ENCODE results near the gene SLC7A6OS. TPM values are rescaled to one million over a fixed set of nuclear protein-coding genes. Genes with fewer than 3 reads are reported as not detected.

SLC7A6OS gene
- total RNA-seq, 1 donor from 2014 or later, result 14.2 TPM

DNA sequence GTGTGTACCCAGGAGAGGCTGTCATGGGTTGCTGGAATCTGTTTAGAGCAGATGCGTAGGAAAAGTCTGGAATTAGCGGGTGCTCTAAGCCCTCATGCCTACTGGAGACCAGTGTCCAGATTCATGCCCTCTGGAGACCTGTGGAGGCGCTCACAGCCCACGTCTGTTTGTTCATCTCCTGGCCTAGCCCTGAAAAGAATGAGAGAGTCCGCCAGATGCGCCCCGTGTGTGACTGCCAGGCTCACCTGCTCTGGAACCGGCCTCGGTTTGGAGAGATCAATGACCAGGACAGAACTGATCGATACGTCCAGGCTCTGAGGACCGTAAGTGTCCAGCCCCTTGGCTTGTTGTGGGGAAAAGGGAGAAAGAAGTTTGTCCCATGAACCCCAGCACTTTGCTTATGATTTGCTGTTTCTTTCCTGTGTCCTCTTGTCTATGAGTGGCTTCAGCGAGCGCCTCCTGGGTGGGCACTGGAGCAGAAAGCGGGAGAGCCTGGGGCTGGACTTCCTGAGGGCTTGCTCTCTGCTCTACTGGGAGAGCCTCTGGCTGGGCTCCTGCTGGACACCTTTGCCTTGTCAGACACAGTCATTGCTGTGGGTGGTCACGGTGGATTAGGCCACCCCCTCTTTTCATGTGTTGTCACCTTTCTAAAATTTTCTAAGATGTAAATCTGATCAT, 35.4 kb upstream of the SLC7A6OS start:
- intact Hi-C loops (cut with micrococcal nuclease), result no loop called here
- ATAC-seq, result no peak
- DNase-seq, result no peak

DNA sequence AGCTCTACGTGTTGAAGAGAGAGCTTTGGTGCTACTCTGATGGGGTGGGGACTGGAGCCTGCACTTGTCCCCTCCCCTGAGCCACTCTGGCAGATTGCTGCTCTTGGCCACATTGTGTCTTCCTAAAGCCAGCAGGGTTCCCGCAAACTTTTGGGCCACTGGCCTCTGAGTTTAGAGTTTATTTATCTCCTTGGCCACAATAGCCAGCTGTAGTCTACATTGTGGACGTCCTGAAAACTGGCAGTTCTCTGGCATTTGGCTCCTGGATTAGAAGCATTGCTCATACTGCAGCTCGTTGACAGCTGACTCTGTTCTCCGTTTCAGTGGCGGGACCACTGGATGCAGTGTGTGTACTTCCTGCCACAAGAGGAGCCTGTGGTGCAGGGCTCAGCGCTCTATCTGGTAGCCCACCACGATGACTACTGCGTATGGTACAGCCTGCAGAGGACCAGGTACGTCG, 34.6 kb upstream of the SLC7A6OS start:
- no peak for DNase-seq
- ATAC-seq, result peak; percentile 76
- intact Hi-C loops (cut with micrococcal nuclease), result no loop called here

DNA sequence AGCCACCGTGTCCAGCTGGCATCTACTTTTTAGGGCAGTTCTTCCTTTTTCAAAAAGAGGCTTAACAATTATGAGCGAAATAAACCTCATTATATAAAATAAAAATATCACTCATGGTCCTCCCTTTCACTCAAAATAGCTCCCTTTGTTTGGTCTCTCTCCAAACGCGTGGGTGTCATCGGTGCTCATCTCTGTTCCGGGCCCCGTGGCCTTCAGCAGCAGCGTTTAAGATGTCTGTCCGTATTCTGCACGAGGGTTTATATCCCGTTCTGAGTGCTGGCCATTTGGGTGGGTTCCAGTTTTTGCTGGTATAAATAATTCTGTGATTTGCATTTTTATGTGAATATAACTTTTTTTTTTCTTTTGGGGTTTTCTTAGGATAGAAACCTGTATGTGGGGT, 33.5 kb upstream of the SLC7A6OS start:
- ATAC-seq (no peak), DNase-seq (no peak)
- intact Hi-C loops (cut with micrococcal nuclease), result no loop called here

DNA sequence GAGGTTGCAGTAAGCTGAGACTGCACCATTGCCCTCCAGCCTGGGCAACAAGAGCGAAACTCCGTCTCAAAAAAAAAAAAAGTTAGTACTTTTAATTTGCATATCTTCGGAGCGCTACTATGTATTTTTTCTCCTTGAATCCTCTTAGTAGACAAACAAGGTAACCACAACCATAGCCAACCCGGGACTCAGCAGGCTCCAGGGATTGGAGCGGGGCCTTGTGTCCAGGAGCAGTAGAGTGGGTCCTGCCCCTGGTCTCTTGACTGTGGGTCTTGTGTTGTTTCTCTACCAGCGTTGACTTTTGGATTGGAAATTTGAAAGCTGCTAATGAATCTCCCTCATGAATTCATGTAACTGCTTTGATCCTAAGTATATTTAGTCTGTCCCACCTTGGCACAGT, 32.4 kb upstream of the SLC7A6OS start:
- intact Hi-C loops (cut with micrococcal nuclease), result no loop called here
- no peak for DNase-seq
- ATAC-seq, result no peak

DNA sequence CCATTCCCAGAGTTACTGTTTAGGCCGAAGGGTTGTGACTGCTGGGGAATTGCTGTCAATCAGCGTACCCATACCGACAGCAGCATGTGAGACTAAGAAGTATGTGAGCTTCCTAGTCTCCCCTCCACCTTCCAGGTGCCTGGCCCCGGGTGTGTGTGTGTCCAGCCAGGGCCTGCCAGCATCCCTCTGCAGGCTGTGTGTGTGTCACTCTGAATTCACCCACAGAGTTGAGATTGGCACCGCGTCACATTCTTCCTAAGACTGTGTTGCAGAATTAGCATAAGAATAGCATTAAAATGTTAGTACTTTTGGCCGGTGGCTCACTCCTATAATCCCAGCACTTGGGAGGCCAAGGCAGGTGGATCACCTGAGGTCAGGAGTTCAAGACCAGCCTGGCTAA, 31.9 kb upstream of the SLC7A6OS start:
- no peak for DNase-seq
- ATAC-seq, result no peak
- intact Hi-C loops (cut with micrococcal nuclease), result no loop called here

DNA sequence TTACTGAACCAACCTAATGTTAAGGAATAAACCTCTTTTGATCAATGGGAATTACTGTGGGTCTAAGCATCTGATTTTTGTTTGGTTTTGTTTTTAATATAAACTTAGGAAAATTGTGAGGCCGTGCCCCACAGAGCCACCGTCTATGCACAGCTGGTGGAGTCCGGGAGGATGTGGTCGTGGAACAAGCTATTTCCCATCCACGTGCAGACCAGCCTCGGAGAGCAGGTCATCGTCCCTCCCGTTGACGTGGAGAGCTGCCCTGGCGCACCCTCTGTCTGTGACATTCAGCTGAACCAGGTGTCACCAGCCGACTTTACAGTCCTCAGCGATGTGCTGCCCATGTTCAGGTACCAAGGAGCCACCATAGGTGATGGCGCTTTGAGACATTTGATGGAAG, 28.5 kb upstream of the SLC7A6OS start:
- DNase-seq, result no peak
- ATAC-seq, result no peak
- intact Hi-C loops (cut with micrococcal nuclease), result no loop called here

DNA sequence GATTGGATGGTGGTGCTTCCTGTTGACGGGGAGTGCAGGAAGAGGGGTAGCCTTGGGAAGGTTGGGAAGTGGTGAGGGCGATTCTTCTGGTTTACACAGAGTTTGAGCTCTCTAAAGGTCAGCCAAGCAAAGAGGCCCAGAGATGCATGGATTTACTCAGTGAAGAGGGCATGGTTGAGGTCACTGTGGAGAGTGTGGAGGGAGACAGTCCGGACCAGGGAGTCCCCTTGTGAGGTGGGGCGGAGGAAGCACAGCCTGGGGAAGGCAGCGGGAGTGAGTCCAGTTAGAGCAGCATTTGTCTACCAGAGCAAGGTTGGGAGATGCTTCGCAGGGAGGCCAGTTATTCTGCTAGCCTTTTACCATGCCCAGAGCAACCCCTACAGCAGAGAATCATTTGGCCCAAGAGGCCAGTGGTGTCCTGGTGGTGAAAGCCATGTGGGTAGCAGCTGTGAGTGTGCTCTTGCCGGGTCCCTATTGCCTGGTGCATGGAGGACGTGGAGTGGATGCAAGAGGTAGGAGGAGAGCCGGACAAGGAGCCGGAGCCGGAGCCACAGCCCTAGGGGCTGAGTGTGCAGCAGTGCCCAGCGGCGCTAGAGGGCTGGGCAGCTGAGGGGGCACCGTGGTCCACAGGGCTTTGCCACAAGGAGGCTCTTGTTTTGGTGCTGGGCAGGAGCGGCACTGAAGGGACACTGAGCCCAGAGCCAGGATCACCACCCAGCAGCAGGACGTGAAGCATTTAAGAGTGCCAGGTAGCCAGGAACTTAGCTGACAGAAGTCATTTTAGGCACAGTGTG, 27.8 kb upstream of the SLC7A6OS start:
- no peak for DNase-seq
- intact Hi-C loops (cut with micrococcal nuclease), result no loop called here
- no peak for ATAC-seq

DNA sequence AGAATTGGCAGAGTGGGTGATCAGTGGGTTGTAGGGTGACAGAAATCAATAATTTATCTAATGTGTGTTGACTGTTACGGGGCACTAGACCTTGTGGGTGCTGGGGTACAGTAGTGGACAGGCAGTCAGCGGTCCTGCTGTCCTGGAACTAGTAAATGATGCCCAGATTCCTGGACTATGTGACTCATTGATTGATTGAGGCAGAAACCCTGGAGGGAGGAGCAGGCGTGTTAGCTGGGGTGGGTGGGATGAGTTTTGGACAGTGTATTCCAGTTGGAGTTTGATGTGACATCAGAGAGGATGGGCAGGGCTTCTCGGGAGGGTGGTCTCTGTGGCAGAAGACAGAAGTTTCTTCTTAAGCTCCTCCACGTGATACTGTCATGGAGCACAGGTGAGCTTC, 24.4 kb upstream of the SLC7A6OS start:
- DNase-seq, result no peak
- no peak for ATAC-seq
- intact Hi-C loops (cut with micrococcal nuclease), result no loop called here

DNA sequence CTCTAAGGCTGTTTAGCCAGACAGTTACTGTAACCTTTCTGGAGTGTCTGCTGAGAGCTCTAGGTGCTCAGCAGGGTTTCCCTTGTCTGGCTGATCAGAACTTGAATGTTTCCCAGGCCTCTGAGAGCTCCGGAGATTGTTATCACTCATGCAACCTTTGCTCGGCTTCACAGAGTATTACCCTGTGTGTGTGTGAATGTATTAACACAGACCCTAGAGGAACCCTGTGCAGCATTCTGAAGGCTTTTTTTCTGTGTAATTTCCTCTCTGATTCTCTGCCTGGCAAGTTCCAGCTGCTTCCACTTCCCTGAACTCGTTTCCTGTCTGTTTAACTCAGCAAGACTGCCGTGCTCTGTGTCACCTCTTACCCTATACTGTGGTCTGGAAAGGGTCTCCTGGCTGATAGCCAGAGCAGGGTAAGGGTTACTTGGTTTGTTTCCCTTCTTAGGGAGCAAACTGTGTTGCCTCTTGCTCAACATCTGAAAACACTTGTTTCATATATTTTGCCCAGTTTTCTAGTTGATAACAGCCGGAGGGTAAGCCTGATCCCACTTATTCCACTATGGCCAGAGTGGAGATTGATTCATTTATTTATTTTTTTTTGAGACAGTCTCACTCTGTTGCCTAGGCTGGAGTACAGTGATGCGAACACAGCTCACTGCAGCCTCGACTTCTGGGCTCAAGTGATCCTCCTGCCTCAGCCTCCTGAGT, 21.8 kb upstream of the SLC7A6OS start:
- ATAC-seq (peak; percentile 45), DNase-seq (no peak)
- intact Hi-C loops (cut with micrococcal nuclease), result no loop called here

DNA sequence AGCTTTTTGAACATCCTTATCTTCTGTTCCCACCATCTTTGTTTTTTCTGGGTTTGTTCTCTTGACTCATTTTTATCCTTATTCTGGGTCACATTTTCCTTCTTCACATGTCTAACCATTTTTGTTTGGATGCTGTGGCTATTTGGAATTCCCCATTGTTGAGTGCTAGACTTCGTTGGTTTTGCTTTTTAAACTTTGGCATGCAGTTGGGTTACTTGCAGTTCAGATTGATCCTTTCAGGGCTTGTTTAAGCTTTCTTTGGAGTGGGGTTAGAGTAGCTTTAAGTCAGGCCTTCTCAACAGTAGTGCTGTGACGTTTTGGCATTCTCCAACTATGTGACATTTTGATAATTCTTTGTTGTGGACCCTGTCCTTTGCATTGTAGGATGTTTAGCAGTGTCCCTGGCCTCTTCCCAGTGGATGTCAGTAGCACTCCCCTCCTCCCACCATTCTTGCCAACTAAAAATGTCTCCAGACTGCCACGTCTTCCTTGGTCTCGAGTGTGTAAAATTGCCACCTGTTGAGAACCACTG, 21.2 kb upstream of the SLC7A6OS start:
- intact Hi-C loops (cut with micrococcal nuclease), result no loop called here
- ATAC-seq (no peak), DNase-seq (no peak)

DNA sequence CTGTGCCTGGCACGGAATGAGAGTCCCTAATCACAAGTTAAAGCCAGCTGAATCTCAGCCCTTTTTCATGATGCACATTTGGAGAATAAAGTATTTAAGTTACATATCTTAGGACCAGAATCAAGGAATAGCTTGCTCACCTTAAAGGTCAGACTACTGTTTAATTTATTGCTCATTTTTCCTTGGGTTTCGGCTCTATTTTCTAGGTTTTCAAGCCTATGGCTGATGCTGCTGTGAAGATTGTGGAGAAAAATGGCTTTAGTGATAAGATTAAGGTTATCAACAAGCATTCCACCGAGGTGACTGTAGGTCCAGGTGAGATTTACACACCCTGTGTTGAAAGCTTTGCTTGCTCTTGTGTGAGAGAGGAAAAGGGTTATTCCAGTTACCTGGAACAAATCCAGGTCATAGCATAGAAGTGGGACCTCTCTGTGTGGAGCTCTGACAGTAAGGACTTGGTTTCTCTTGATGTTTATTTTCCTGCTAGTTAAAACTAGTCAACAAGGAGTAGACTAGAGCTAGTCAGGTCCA, 18.2 kb upstream of the SLC7A6OS start:
- intact Hi-C loops (cut with micrococcal nuclease), result loop anchor here (5.0 kb wide), 1 partner anchor 87 kb away; no protein-coding TSS in a partner anchor
- ATAC-seq, result no peak
- no peak for DNase-seq

DNA sequence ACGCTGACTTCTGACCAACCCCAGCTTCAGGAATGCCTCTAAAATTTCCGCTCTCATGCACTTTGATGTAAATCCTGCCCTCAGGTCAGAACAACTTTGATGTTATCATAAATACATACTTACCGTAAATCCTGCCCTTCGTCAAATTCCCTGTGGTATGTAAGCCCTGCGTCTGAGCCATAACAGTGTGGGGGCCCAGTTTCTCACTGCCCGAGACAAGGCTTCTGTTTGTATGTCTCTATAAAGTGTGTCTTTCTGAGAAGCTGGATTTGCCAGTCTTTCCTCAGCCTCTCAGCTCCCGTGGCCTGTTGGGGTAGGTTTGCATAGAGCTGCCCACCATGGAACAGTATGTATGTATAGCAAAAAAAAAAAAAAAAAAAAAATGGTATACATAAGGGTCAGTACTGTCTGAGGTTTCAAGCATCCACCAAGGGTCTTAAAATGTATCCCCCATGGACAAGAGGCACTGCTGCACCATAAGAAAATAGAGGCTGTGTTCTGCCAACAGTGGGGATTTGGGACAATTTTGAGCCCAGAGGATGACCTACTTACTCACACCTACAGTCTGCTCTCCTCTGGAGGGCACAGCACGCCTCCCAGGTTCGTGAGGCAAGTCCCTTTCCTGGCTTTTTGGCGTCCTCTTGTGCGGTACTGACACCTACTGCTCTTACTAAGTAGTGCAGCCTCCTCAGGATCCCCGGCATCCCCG, 17.6 kb upstream of the SLC7A6OS start:
- intact Hi-C loops (cut with micrococcal nuclease), result loop anchor here (5.0 kb wide), 1 partner anchor 86 kb away; no protein-coding TSS in a partner anchor
- ATAC-seq (peak; percentile 91), DNase-seq (peak; percentile 78)

DNA sequence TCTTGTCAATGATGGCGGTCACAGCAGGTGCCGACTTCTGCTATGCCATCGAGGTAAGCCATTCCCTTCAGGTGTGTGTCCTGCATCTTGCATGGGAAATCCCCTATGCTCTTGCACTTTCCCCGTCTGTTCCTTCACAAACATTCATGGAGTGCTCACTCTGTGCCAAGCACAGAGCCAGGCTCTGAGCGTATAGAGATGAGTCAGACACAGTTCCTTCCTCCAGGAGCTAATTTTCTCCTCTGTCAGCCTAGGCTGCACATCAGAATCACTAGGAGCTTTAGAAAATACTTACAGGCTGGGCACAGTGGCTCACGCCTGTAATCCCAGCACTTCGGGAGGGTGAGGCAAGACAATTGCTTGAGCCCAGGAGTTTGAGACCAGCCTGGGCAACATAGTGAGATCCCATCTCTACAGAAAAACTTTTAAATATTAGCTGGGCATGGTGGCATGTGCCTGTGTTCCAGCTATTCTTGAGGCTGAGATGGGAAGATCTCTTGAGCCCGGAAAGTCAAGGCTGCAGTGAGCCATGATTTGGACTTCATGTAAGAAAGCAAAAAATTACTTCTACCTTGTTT, 14.1 kb upstream of the SLC7A6OS start:
- DNase-seq (no peak), ATAC-seq (no peak)
- intact Hi-C loops (cut with micrococcal nuclease), result loop anchor here (5.0 kb wide), 1 partner anchor 83 kb away; no protein-coding TSS in a partner anchor

DNA sequence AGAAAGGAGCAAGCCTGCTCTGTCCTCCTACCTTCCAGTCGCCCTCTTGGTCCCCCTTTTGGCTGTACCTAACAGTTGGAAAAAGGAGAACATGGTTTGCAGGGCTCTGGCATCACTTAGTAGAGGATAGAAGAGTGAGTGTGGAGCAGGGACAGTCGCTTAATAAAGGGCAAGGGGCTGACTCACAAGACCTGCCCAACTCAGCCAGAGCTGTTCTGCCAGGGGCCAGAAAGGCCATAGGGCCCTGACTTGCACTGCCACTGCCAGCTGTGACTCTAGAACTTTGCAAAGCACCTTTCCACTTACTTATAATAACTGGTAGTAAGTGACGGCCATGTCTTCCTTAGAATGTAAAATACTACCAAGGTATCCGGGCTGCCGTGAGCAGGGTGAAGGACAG, 13.6 kb upstream of the SLC7A6OS start:
- intact Hi-C loops (cut with micrococcal nuclease), result no loop called here
- ATAC-seq (no peak), DNase-seq (no peak)

DNA sequence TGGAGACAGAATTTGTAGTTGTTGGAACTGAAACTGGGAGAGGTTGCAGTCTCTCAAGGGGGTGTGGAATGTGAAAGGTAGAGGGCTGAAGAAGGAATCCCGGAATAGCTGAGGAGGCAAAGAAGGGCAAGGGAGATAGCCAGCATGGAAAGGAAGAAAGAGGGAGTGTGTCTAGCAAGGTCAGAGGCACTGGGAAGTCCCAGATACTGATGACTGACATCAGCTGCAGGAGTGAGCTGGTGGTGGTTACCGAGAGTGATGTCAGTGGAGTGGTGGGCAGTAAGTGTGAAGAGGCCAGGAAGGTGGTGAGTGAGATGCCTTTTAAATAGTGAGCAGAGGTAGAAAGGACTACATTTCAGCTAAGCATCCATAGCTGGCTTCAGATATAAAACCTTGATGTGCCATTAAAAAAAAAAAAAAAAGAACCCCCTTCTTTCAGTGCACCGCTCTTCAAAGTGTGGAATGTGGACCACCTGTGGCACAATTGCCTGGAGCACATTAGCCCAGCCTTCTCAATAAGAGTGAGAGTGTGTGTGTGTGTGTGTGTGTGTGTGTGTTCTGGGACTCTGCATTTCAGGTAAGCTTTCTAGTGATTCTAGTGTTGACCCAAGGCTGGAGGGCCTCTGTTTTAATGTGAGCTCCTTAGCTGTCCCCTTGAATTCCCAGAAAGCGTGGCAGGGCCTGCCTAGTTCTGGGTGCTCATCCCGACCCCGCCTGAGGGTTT, 8.6 kb upstream of the SLC7A6OS start:
- intact Hi-C loops (cut with micrococcal nuclease), result no loop called here
- DNase-seq (no peak), ATAC-seq (no peak)

DNA sequence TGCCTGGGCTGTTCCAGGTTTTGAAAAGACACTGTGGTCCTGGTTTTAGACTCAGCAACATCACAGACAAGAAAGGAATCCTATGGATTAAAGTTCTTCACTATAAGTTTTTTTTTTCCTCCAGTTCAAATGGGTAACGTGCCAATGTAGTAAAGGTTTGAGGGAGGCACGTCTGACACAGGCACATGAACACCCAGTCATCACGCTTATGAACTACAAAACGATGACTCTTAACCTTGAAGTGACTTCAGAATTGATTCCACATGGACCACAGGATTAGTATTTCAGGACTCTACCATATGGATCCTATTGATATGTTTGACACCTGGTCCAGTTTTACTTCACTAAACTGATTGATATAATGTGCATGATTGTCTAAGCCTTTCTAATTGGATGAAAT, 2.4 kb upstream of the SLC7A6OS start:
- ATAC-seq, result no peak
- intact Hi-C loops (cut with micrococcal nuclease), result loop anchor here (5.0 kb wide), 1 partner anchor 46 kb away; no protein-coding TSS in a partner anchor
- no peak for DNase-seq

DNA sequence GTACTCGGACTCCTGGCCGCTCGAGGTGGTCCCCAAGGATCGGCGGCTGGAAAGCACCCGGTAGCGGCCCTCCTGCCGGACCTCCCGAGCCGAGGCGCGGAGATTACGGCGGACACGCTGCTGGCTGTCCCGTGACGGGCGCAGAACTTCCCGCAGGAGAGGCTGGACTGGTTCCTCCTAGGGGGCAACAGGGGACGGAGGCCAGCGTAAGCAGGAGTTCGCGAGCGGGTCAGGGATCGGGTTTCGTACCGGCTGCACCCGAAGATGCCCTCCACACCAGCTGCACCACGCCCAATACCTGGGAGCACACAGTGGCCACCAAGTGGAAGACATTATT, 341 bp downstream of the SLC7A6OS start:
- ATAC-seq, result peak; percentile 31
- intact Hi-C loops (cut with micrococcal nuclease), result loop anchor here (5.0 kb wide), 1 partner anchor 43 kb away; no protein-coding TSS in a partner anchor

DNA sequence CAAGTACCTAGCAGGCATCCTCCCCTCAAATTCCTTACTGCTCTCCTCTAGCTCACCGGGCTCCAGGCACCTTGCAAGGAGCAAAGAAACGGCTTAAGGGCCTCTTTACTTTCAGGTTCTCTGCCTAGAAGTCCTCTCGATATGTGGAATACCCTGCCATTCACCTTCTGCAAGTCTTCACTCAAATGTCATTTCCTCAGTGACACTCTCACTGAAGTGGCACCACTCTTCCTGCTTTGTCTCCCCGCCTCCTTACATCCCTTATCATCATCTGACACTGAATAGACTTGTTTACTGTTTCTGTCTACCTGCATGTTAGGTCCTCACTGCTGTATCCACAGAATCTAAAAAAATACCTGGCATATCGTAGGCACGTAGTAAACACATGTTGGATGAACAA, 947 bp downstream of the SLC7A6OS start:
- intact Hi-C loops (cut with micrococcal nuclease), result loop anchor here (5.0 kb wide), 1 partner anchor 42 kb away; no protein-coding TSS in a partner anchor
- DNase-seq (no peak), ATAC-seq (no peak)

More for the DNA sequence above, 341 bp downstream of the SLC7A6OS start:
- DNase-seq, result peak; percentile 40
